22Rv1 (cell line): Measurements from ENCODE around the gene FAM3A.

Source experiments
- ZFX ChIP-seq: fragments of 450-650 bp; IDR thresholded peaks from 2 replicates; pipeline ENCODE4 v1.6.1; 2017; ENCODE audit warnings: antibody characterized with exemption, borderline replicate concordance
- TF ChIP-seq, protein P1 (sequence below): fragments of 450-650 bp; IDR thresholded peaks from 2 replicates; pipeline ENCODE4 v1.5.1; 2017; ENCODE audit warnings: mild to moderate bottlenecking

GRCh38 chrX:154473683-154474082 is 42.3 kb downstream of the FAM3A start:
- TF ChIP-seq, protein P1, sequence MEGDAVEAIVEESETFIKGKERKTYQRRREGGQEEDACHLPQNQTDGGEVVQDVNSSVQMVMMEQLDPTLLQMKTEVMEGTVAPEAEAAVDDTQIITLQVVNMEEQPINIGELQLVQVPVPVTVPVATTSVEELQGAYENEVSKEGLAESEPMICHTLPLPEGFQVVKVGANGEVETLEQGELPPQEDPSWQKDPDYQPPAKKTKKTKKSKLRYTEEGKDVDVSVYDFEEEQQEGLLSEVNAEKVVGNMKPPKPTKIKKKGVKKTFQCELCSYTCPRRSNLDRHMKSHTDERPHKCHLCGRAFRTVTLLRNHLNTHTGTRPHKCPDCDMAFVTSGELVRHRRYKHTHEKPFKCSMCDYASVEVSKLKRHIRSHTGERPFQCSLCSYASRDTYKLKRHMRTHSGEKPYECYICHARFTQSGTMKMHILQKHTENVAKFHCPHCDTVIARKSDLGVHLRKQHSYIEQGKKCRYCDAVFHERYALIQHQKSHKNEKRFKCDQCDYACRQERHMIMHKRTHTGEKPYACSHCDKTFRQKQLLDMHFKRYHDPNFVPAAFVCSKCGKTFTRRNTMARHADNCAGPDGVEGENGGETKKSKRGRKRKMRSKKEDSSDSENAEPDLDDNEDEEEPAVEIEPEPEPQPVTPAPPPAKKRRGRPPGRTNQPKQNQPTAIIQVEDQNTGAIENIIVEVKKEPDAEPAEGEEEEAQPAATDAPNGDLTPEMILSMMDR, result no peak
- no peak for TF ChIP-seq ZFX
